ENCODE results near the gene MARK3. TPM values are rescaled to one million over a fixed set of nuclear protein-coding genes. Genes with fewer than 3 reads are reported as not detected.

MARK3 gene
- total RNA-seq, 4 donors from 2014 or later, result 44.4 to 112 (median 67.5) TPM

DNA sequence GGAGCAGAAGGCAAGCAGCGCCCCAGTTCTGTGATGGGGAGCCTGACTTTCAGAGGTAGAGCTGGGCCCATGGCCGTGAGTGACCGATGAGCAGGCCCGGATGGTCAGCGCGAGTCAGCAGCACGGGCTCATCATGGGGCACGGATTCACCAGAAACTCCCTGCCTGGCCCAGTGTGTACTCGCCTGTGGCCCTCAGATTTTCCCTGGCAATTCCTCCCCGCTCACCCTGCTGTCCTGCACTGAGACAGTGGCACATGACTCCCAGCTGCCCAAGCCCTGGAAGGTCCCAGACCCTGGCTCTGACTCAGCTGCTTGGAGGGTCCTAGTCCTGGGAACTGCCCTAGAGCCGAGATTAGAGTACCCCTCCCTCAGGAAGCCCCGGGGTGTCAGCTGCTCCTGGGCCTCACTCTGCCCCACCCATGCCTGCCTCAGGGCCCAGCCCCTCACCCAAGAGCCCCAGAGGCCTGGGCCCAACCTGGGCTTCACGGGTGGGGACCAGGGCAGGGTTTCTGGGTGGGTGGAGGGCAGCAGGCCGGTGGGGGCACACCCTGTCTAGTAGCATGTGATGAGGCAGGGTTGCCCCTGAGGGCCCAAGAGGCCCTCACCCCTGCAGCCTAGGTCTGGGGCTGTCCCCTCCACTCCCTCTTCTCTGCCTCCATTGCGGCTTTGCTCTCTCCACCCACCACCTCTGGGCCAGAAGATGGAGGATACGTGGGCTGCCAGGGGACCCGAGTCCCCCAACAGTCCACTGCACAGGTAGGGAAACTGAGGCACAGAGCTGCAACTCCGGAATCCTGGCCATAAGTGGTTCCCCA lies 152.2 kb downstream of the MARK3 start:
- Histone ChIP-seq H3K9me3 (no peaks in the 10 kb centered on the region), H3K4me1 (peaks cover 35 to 88% (median 57%) of the 10 kb centered on the region in 3 donors), H3K27ac (peak overlapping the region in 3 of 4 donors; percentile 75 to 87 (median 78)), H3K27me3 (no peaks in the 10 kb centered on the region), H3K36me3 (peaks cover 0 to 35% (median 4%) of the 10 kb centered on the region in 3 donors), H3K4me3 (no peak overlapping the region)
- 60 to 65% methylated on average over 2 to 5 of the region's 18 CpGs for WGBS, 2 donors
- intact Hi-C loops (cut with DNase I), result no loop called here
- TF ChIP-seq, protein P1, sequence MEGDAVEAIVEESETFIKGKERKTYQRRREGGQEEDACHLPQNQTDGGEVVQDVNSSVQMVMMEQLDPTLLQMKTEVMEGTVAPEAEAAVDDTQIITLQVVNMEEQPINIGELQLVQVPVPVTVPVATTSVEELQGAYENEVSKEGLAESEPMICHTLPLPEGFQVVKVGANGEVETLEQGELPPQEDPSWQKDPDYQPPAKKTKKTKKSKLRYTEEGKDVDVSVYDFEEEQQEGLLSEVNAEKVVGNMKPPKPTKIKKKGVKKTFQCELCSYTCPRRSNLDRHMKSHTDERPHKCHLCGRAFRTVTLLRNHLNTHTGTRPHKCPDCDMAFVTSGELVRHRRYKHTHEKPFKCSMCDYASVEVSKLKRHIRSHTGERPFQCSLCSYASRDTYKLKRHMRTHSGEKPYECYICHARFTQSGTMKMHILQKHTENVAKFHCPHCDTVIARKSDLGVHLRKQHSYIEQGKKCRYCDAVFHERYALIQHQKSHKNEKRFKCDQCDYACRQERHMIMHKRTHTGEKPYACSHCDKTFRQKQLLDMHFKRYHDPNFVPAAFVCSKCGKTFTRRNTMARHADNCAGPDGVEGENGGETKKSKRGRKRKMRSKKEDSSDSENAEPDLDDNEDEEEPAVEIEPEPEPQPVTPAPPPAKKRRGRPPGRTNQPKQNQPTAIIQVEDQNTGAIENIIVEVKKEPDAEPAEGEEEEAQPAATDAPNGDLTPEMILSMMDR (IDR thresholded peaks at IDR 0.05), result no peak
- TF ChIP-seq POLR2A (IDR thresholded peaks at IDR 0.05), result no peak
- DNase-seq, result no peak

DNA sequence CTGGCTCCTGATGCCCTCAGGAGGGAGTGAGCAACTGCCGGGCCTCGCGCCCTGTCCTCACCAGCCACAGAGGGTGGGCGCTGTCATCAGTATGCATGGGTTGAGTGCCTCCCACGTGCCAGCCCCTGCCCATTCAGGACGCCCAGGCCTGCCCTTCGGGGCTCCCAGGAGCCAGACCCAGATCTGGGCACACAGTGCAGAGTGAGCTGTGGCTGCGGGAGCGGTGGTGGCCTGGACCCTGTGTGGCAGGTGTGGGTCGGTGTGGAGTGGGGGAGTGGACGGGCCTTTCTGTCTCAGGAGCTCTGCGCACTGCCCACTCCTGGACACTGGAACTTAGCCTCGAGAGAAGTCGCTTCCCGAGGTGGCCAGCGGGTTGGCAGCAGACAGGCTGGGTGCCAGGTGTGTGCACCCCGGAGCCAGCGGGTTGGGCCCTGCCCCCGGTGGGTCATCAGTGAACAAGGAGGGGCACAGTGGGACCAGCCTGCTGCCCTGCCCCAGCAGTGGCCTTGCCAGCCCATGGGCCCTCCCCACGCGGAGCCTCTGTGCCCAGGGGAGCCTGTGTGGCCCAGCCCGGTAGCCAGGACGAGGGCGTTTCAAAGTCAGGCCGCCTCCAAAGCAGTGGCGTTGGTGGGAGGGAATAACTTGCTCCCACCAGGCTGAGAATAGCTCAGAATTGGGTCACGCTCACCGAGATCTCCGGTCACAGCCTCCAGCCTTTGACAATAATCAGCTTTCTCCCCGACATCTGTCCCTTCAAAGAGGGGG lies 153.3 kb downstream of the MARK3 start:
- intact Hi-C loops (cut with DNase I), result no loop called here
- Histone ChIP-seq H3K27me3 (no peaks in the 10 kb centered on the region), H3K36me3 (peaks cover 0 to 24% (median 4%) of the 10 kb centered on the region in 3 donors), H3K9me3 (no peaks in the 10 kb centered on the region), H3K27ac (peak overlapping the region; percentile 46 to 87 (median 75)), H3K4me1 (peaks cover 45 to 88% (median 68%) of the 10 kb centered on the region in 3 donors), H3K4me3 (no peak overlapping the region)
- WGBS, 2 donors, result 34 to 66% methylated on average over 4 to 6 of the region's 30 CpGs
- TF ChIP-seq, protein P1 (IDR thresholded peaks at IDR 0.05), result no peak
- TF ChIP-seq POLR2A (IDR thresholded peaks at IDR 0.05), result no peak
- no peak for DNase-seq

DNA sequence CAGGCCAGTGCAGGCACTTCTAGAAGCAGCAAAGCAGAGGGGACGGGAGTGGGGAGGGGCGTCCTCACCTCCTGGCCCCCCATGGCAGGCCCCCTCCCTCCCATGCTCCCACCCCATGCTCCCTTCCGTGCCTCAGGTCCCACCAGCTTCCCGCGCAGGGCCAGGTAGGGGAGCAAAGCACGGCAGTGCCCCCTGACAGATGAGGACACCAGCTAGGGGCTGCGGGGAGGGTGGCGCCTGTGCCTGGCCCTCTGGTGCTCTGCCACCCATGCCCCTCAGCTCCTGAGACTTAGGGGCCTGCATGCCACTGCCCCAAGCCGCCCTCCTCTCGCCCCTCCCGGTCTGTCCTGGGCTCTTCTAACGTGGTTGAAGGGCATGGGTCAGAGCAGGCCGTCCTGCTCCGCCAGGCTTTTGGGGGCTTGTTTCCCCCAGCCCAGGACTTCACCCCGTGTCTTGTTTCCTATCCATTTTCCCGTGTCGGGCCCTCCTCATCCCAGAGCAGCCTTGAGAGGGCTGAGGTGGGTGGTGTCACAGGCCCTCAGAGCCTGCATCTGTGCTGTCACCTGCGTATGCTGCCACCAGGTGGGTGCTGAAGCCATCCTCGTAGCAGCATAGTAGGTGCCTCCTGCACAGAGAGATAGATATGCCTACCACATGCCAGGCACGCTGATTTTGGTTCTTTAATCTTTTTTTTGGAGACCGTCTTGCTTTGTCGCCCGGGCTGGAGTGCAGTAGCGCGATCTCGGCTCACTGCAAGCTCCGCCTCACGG lies 154.0 kb downstream of the MARK3 start:
- H3K36me3 ChIP-seq, result peaks cover 0 to 17% (median 4%) of the 10 kb centered on the region in 3 donors
- H3K4me3 ChIP-seq, result no peak overlapping the region
- peaks cover 53 to 88% (median 75%) of the 10 kb centered on the region in 3 donors for H3K4me1 ChIP-seq
- TF ChIP-seq, protein P1 (IDR thresholded peaks at IDR 0.05), result peak in 1 of 6 experiments; percentile 9
- no peak for TF ChIP-seq POLR2A (IDR thresholded peaks at IDR 0.05)
- H3K27me3 ChIP-seq, result no peaks in the 10 kb centered on the region
- peak overlapping the region; percentile 46 to 87 (median 75) for H3K27ac ChIP-seq
- 77 to 83% methylated on average over 20 to 24 of the region's 28 CpGs for WGBS, 2 donors
- H3K9me3 ChIP-seq, result no peaks in the 10 kb centered on the region
- no peak for DNase-seq
- intact Hi-C loops (cut with DNase I), result no loop called here

DNA sequence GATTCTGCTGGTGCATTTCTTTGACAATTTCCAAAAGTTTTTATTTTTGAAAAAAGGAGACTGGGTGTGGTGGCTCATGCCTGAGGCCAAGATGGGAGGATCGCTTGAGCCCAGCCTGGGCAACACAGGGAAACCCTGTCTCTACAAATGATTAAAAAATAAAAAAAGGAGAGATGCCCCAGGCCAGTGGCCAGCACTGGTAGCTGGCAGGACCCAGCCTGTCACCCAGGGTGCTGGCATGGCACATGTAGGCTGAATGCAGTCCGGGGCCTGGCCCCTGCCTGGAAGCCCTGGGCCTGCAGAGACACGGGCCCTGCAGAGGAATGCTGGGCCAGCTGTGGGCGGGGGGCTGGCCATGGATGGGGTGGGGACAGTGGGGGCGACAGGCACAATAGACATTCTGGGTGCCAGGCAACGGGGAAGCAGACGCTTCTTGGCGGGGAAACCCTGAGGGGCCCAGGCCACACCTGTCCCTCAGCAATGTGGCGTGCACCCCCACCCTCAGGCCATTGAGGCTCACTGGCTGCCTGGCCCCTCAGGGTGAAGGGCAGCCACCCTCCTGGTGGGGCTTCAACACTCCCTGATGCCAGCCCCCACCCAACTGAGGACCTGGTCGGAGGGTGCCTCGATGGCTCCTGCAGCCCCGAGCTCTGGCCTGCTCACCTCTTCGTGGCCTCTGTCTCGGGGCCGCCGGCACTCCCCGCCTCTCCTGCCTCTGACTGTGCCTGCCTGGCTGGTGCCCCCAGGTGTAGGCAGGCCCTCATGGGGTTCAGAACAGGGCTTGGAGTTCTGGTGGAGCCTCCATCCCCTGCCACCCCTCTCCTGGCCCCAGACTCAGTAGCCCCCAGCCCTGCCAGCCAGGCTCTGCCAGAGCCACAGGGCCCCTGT lies 155.8 kb downstream of the MARK3 start:
- Histone ChIP-seq H3K4me1 (peaks cover 61 to 82% (median 68%) of the 10 kb centered on the region in 3 donors), H3K27me3 (no peaks in the 10 kb centered on the region), H3K36me3 (no peaks in the 10 kb centered on the region), H3K27ac (peak overlapping the region; percentile 78 to 87 (median 82)), H3K4me3 (peak overlapping the region in 1 of 4 donors; percentile 2), H3K9me3 (no peaks in the 10 kb centered on the region)
- TF ChIP-seq, protein P1 (IDR thresholded peaks at IDR 0.05), result no peak
- TF ChIP-seq POLR2A (IDR thresholded peaks at IDR 0.05), result no peak
- intact Hi-C loops (cut with DNase I), result no loop called here
- DNase-seq, result no peak
- WGBS, 2 donors, result 32 to 43% methylated on average over 5 to 13 of the region's 17 CpGs
